Upper lobe of left lung (tissue), 4 donors: Measurements from ENCODE around the gene EGFL8.

Source experiments
- CTCF ChIP-seq, 6 experiments: fragments of 450-650 bp in 4 of 6; fragments of 200-600 bp in 2 of 6; sonication (generic) in 2 of 6; IDR thresholded peaks; one replicate each; pipeline ENCODE4 v1.5.1; 2016 to 2019; ENCODE audit warnings: antibody characterized with exemption in 6 of 6
- EP300 ChIP-seq, 4 donors: sonication (generic); formaldehyde crosslinking; IDR thresholded peaks; one replicate each; pipeline ENCODE4 v1.5.1; 2017; ENCODE audit warnings: antibody characterized with exemption in 4 of 4, control low read depth in 2 of 4
- POLR2A ChIP-seq, 4 donors: fragments of 450-650 bp; IDR thresholded peaks; one replicate each; pipeline ENCODE4 v1.5.1; 2016 to 2017; ENCODE audit warnings: antibody characterized with exemption in 4 of 4, mild to moderate bottlenecking in 2 of 4
- POLR2AphosphoS5 ChIP-seq, 2 donors: sonication (generic); formaldehyde crosslinking; IDR thresholded peaks; one replicate each; pipeline ENCODE4 v1.5.1; 2017; ENCODE audit warnings: antibody characterized with exemption in 2 of 2

GRCh38 chr6:32202186-32202585 lies 37.8 kb downstream of the EGFL8 start:
- TF ChIP-seq CTCF (IDR thresholded peaks at IDR 0.05) (no peak), POLR2A (IDR thresholded peaks at IDR 0.05) (no peak), EP300 (IDR thresholded peaks at IDR 0.05) (no peak), POLR2AphosphoS5 (IDR thresholded peaks at IDR 0.05) (no peak)
